HepG2 (cell line): ENCODE results near the gene SLC41A3. TPM values are rescaled to one million over a fixed set of nuclear protein-coding genes. Genes with fewer than 3 reads are reported as not detected.

Experiments
- ATAC-seq: fragments of 200-7000 bp; cut with Tn5 transposase; 3 replicates; pipeline ENCODE4 v1.9.1; 2020; ENCODE audit warnings: mild to moderate bottlenecking, moderate library complexity
- BruUV-seq: library from RNA; stranded (reverse); fragments of 400-500 nt; replicated peaks from 2 replicates; lab custom pipeline; 2021; lab: Mats Ljungman, UMichigan
- CTCF ChIA-PET: fragments of 300-600 bp; formaldehyde crosslinking; extraction: SDS; loops from one replicate; lab custom pipeline; 2021; ENCODE audit warnings: low total read pairs, inconsistent platforms, low intra/inter-chr PET ratio; lab: Yijun Ruan, JAX
- POLR2A ChIA-PET: fragments of 350-600 bp; sonication (Branson Sonifier 250); formaldehyde crosslinking; loops from one replicate; lab custom pipeline; 2020; ENCODE audit warnings: antibody characterized with exemption, inconsistent platforms; lab: Yijun Ruan, JAX
- DNase-seq: peaks from one replicate; pipeline ENCODE4 v3.0.0-alpha.2; 2015; ENCODE audit warnings: low spot score
- FAIRE-seq: peaks from 3 replicates; lab custom pipeline; 2011; peaks lifted over from hg19 to GRCh38; lab: Jason Lieb, UNC
- H2AFZ ChIP-seq: one replicate; pipeline ENCODE4 v1.6.1; 2011; ENCODE audit warnings: low read length, inconsistent platforms
- H3K27ac ChIP-seq: fragments of 300-600 bp; 3 replicates; pipeline ENCODE4 v1.8.0; 2011; ENCODE audit warnings: mixed run types, mild to moderate bottlenecking, mixed read lengths, low read length, inconsistent platforms; ENCODE audit not compliant: insufficient read depth; ENCODE audit errors: extremely low read length
- H3K27me3 ChIP-seq, 2 experiments: fragments of 200-600 bp in 1 of 2; 2 replicates in 1 of 2; 3 replicates in 1 of 2; pipeline versions ENCODE4 v1.6.0 to v1.8.0; 2011; ENCODE audit warnings: low read length in 2 of 2, mild to moderate bottlenecking in 2 of 2, moderate library complexity in 2 of 2, inconsistent platforms in 1 of 2; ENCODE audit not compliant: insufficient read depth in 2 of 2, control insufficient read depth in 1 of 2
- H3K36me3 ChIP-seq, 2 experiments: fragments of 200-600 bp in 1 of 2; replicated peaks in 1 of 2; 2 replicates in 1 of 2; 3 replicates in 1 of 2; pipeline versions ENCODE4 v1.5.1 to v1.8.0; 2011; ENCODE audit warnings: low read length in 2 of 2, inconsistent platforms in 1 of 2; ENCODE audit not compliant: insufficient read depth in 2 of 2, control insufficient read depth in 1 of 2
- H3K4me1 ChIP-seq: 2 replicates; pipeline ENCODE4 v1.5.1; 2012; ENCODE audit warnings: low read length, inconsistent platforms; ENCODE audit not compliant: insufficient read depth
- H3K4me2 ChIP-seq: 2 replicates; pipeline ENCODE4 v1.6.0; 2011; ENCODE audit warnings: low read depth, low read length, inconsistent platforms
- H3K4me3 ChIP-seq, 3 experiments: fragments of 200-600 bp in 1 of 3; sonication (generic), shearing (Covaris generic) in 1 of 3; replicated peaks in 1 of 3; 2 replicates each; pipeline ENCODE4 v1.5.1; 2011 to 2016; ENCODE audit warnings: low read length in 3 of 3, inconsistent platforms in 2 of 3, low read depth in 2 of 3, mild to moderate bottlenecking in 2 of 3, control low read depth in 1 of 3, mixed read lengths in 1 of 3; ENCODE audit not compliant: insufficient read depth in 1 of 3
- H3K79me2 ChIP-seq: one replicate; pipeline ENCODE4 v1.6.1; 2011; ENCODE audit warnings: low read length, inconsistent platforms; ENCODE audit not compliant: insufficient read depth
- H3K9ac ChIP-seq: 2 replicates; pipeline ENCODE4 v1.6.0; 2011; ENCODE audit warnings: mild to moderate bottlenecking, low read depth, low read length, inconsistent platforms; ENCODE audit not compliant: insufficient read depth
- H3K9me3 ChIP-seq: 2 replicates; pipeline ENCODE4 v1.5.1; 2012; ENCODE audit warnings: mild to moderate bottlenecking, low read length
- H4K20me1 ChIP-seq: 2 replicates; pipeline ENCODE4 v1.6.0; 2011; ENCODE audit warnings: inconsistent platforms, mild to moderate bottlenecking, low read length, moderate library complexity; ENCODE audit not compliant: insufficient read depth
- MEIS2 ChIP-seq: sonication (generic); formaldehyde crosslinking; IDR thresholded peaks from 2 replicates; pipeline ENCODE4 v1.9.0; 2021; ENCODE audit warnings: mild to moderate bottlenecking, missing genetic modification reagents
- REXO4 ChIP-seq: sonication (generic); formaldehyde crosslinking; IDR thresholded peaks from 2 replicates; pipeline ENCODE4 v1.8.0; 2022; ENCODE audit warnings: missing genetic modification reagents, mild to moderate bottlenecking, borderline replicate concordance
- SOX5 ChIP-seq: IDR thresholded peaks from 2 replicates; pipeline ENCODE4 v1.6.1; 2016; ENCODE audit warnings: borderline replicate concordance
- TARDBP ChIP-seq: sonication (generic); formaldehyde crosslinking; IDR thresholded peaks from 2 replicates; pipeline ENCODE4 v1.8.0; 2022; ENCODE audit warnings: mild to moderate bottlenecking, missing genetic modification reagents
- TMF1 ChIP-seq: sonication (generic); formaldehyde crosslinking; IDR thresholded peaks from 2 replicates; pipeline ENCODE4 v1.8.1; 2022; ENCODE audit warnings: low read depth, missing genetic modification reagents
- ZBTB37 ChIP-seq: sonication (generic); formaldehyde crosslinking; IDR thresholded peaks from 2 replicates; pipeline ENCODE4 v1.4.0; 2020; ENCODE audit warnings: mild to moderate bottlenecking, missing genetic modification reagents
- ZBTB4 ChIP-seq: sonication (generic); formaldehyde crosslinking; IDR thresholded peaks from 2 replicates; pipeline ENCODE4 v1.4.0; 2020; ENCODE audit warnings: missing genetic modification reagents, mild to moderate bottlenecking, borderline replicate concordance
- ZNF343 ChIP-seq: sonication (generic); formaldehyde crosslinking; IDR thresholded peaks from 2 replicates; pipeline ENCODE4 v1.4.0; 2020; ENCODE audit warnings: mild to moderate bottlenecking, missing genetic modification reagents
- ZNF703 ChIP-seq: sonication (generic); formaldehyde crosslinking; IDR thresholded peaks from 2 replicates; pipeline ENCODE4 v1.5.1; 2020; ENCODE audit warnings: missing genetic modification reagents, mild to moderate bottlenecking, moderate library complexity, borderline replicate concordance
- ZNF747 ChIP-seq: sonication (generic); formaldehyde crosslinking; IDR thresholded peaks from 2 replicates; pipeline ENCODE4 v1.8.1; 2023; ENCODE audit warnings: missing genetic modification reagents, mild to moderate bottlenecking, borderline replicate concordance
- whole genome bisulfite sequencing: methylation state at CpG from one replicate; pipeline ENCODE4 v1.1.6; 2017; ENCODE audit warnings: low lambda C conversion rate; 5-methylcytosine and 5-hydroxymethylcytosine counted together
- in situ Hi-C: cut with HindIII; loops from 2 replicates; pipeline ENCODE4 v1.10.0; 2017; ENCODE audit warnings: low pct_unique_long_range_greater_than_20kb; ENCODE audit not compliant: extremely low pct_ligation_motif_present
- intact Hi-C: fragments of 100-400 bp; cut with micrococcal nuclease; formaldehyde crosslinking; loops from one replicate; pipeline ENCODE4 v1.10.0; 2022; ENCODE audit not compliant: unreplicated experiment
- polyA plus RNA-seq, 8 experiments: library from polyadenylated mRNA; depleted of rRNA in 3 of 8; stranded (reverse) in 7 of 8; unstranded in 1 of 8; fragments of >200 nt; fragmentation: Illumina TruSeq in 4 of 8; extraction: Trizol in 4 of 8; gene quantifications; 2 replicates each; pipeline versions ENCODE4 v1.2.1 to v1.2.3, GENCODE V29; 2011 to 2016; ENCODE audit warnings: low read depth in 4 of 8, missing spikeins in 1 of 8, mixed read lengths in 1 of 8; ENCODE audit not compliant: insufficient read depth in 1 of 8
- total RNA-seq, 5 experiments: library from RNA; depleted of rRNA; stranded (reverse); fragments of >200 nt; fragmentation: Illumina TruSeq; extraction: Trizol; gene quantifications; 2 replicates each; pipeline ENCODE4 v1.2.3, GENCODE V29; 2016; ENCODE audit warnings: low read depth in 1 of 5

The SLC41A3 gene
- total and polyA plus RNA-seq, 2 of the 13 experiments (the other 11 are each of a cell fraction or from before 2014, with no cell fraction given) = 26.0 to 71.1 TPM

GRCh38 chr3:126126811-126127431, 43.0 kb upstream of the SLC41A3 start:
- Histone ChIP-seq H3K9me3 (no peaks in the 10 kb centered on the region), H2AFZ (no peak overlapping the region), H3K27ac (no peak overlapping the region), H3K4me2 (no peak overlapping the region), H4K20me1 (no peaks in the 10 kb centered on the region), H3K27me3 (no peaks in the 10 kb centered on the region), H3K36me3 (0 out of 5 replicates have a peak, but pooled peaks cover 0 to 2% of the 10 kb centered on the region in 2 experiments), H3K9ac (no peak overlapping the region), H3K4me1 (peaks cover 10% of the 10 kb centered on the region), H3K4me3 (no peak overlapping the region), H3K79me2 (no peaks in the 10 kb centered on the region)
- no TSS peak for BruUV-seq
- ChIA-PET CTCF (no interaction called here), POLR2A (no interaction called here)
- no peak for FAIRE-seq
- whole genome bisulfite sequencing = 80% methylated on average over 7 of the region's 10 CpGs
- no peak for ATAC-seq
- in situ Hi-C loops = loop anchor here (25.0 kb wide), 1 partner anchor 235 kb away; the partner anchor contains the start of gene KLF15
- DNase-seq = no peak
- no peak for TF ChIP-seq MEIS2 (CRISPR knock-in tag)
- no peak for TF ChIP-seq ZNF747
- TF ChIP-seq TMF1 (CRISPR knock-in tag) = no peak
- no peak for TF ChIP-seq TARDBP
- intact Hi-C loops = no loop called here

- BruUV-seq = no TSS peak
- no peak; the same call in 2 of the 3 replicates for ATAC-seq
- Histone ChIP-seq H3K4me3 (no peak overlapping the region), H3K27ac (no peak overlapping the region), H2AFZ (no peak overlapping the region), H3K36me3 (0 out of 5 replicates have a peak, but pooled peaks cover 0 to 5% of the 10 kb centered on the region in 2 experiments), H4K20me1 (no peaks in the 10 kb centered on the region), H3K9ac (no peak overlapping the region), H3K4me1 (peaks cover 10% of the 10 kb centered on the region), H3K9me3 (no peaks in the 10 kb centered on the region), H3K4me2 (no peak overlapping the region), H3K79me2 (no peaks in the 10 kb centered on the region), H3K27me3 (no peaks in the 10 kb centered on the region)
- CTCF ChIA-PET = no interaction called here
- in situ Hi-C loops (loop anchor here (25.0 kb wide), 1 partner anchor 236 kb away; the partner anchor contains the start of gene KLF15), intact Hi-C loops (no loop called here)
- WGBS = 93% methylated on average over 5 of the region's 12 CpGs
- no peak for FAIRE-seq
- no peak for DNase-seq
- POLR2A ChIA-PET = no interaction called here
- TF ChIP-seq ZBTB37 (CRISPR knock-in tag) (no peak), ZNF703 (no peak), ZBTB4 (CRISPR knock-in tag) (no peak), REXO4 (no peak), SOX5 (CRISPR knock-in tag) (no peak), ZNF343 (CRISPR knock-in tag) (no peak)
Measured at GRCh38 chr3:126126286-126126685, 42.4 kb upstream of the SLC41A3 start.
